ENCODE data around the gene FARSA. TPM values are rescaled to one million over a fixed set of nuclear protein-coding genes. Genes with fewer than 3 reads are reported as not detected.
A peak's percentile ranks its signal among the peaks of the same experiment; 100 is the strongest.

Gene FARSA
- total RNA-seq, 3 donors from 2014 or later, result 44.1 to 54.0 (median 48.1) TPM

- DNase-seq (no peak), ATAC-seq (no peak)
- no peaks in the 10 kb centered on the region for H3K36me3 ChIP-seq (ENCODE audit: low read depth)
- H3K4me3 ChIP-seq, result no peak overlapping the region
- no peaks in the 10 kb centered on the region for H3K4me1 ChIP-seq (ENCODE audit: low read depth)
- intact Hi-C loops (cut with DNase I, micrococcal nuclease), result no loop called here
- TF ChIP-seq, protein P1, sequence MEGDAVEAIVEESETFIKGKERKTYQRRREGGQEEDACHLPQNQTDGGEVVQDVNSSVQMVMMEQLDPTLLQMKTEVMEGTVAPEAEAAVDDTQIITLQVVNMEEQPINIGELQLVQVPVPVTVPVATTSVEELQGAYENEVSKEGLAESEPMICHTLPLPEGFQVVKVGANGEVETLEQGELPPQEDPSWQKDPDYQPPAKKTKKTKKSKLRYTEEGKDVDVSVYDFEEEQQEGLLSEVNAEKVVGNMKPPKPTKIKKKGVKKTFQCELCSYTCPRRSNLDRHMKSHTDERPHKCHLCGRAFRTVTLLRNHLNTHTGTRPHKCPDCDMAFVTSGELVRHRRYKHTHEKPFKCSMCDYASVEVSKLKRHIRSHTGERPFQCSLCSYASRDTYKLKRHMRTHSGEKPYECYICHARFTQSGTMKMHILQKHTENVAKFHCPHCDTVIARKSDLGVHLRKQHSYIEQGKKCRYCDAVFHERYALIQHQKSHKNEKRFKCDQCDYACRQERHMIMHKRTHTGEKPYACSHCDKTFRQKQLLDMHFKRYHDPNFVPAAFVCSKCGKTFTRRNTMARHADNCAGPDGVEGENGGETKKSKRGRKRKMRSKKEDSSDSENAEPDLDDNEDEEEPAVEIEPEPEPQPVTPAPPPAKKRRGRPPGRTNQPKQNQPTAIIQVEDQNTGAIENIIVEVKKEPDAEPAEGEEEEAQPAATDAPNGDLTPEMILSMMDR (IDR thresholded peaks at IDR 0.05), result no peak
- H3K9me3 ChIP-seq, result no peaks in the 10 kb centered on the region
These were observed 59.4 kb downstream of the FARSA start for GRCh38 chr19:12873891-12874745.

DNA sequence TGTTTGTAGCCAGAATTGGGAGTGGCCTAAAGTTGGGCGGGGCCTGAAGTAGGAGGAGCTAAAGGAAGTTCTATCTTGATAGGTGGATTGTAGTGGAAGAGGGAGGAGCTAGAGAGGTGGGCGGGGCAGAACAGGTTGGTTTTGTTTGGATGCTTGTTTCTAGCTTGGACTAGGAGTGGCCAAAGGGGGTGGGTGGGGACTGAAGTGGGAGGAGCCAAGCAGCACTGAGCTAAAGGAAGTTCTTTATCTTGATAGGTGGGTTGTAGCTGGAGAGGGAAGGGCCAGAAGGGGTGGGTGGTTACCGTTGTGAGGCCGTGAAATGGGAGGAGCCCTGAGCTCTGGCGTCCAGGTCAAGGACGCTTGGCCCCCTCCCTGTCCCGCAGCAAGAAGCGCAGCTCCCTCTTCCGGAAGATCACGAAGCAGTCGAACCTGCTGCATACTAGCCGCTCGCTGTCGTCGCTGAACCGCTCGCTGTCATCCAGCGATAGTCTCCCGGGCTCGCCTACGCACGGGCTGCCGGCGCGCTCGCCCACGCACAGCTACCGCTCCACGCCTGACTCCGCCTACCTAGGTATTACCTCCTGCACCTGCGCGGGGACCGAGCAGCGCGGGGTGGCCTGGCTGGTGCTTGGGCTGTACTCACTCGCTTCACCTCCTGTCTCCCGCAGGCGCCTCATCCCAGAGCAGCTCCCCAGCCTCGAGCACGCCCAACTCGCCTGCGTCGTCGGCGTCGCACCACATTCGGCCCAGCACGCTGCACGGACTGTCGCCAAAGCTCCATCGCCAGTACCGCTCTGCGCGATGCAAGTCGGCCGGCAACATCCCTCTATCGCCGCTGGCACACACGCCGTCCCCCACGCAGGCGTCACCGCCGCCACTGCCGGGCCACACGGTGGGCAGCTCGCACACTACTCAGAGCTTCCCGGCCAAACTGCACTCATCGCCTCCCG is 60.3 kb downstream of the FARSA start:
- intact Hi-C loops (cut with DNase I, micrococcal nuclease), result no loop called here
- H3K4me3 ChIP-seq, result no peak overlapping the region
- H3K9me3 ChIP-seq, result no peaks in the 10 kb centered on the region
- DNase-seq, result peak; percentile 73 to 83 (median 79)
- TF ChIP-seq, protein P1 (IDR thresholded peaks at IDR 0.05), result no peak
- H3K36me3 ChIP-seq (ENCODE audit: low read depth), result no peaks in the 10 kb centered on the region
- peak; percentile 93 for ATAC-seq
- no peaks in the 10 kb centered on the region for H3K4me1 ChIP-seq (ENCODE audit: low read depth)

Small RNA genes within 50 kb of the gene (microRNA-seq; reads per million reads assigned to microRNA genes)
- gene MIR5695, result not detected
- gene MIR6515, result 1.4 reads per million

Other genes with a start within 250 kb of the FARSA start
- not detected for gene GNG14, start 245.7 kb downstream of the FARSA start, total RNA-seq
- gene FBXW9, start 237.1 kb downstream of the FARSA start, total RNA-seq, result 1 to 10 TPM; 6.0 to 8.9 (median 7.8) TPM
- 10 to 100 TPM; 48.9 to 73.3 (median 66.9) TPM for gene TNPO2, start 209.8 kb downstream of the FARSA start, total RNA-seq
- 100 to 1,000 TPM; 122 to 164 (median 146) TPM for gene TRIR, start 199.0 kb downstream of the FARSA start, total RNA-seq
- 10 to 100 TPM; 44.8 to 70.5 (median 50.0) TPM for gene GET3, start 196.2 kb downstream of the FARSA start, total RNA-seq
- gene BEST2, start 181.9 kb downstream of the FARSA start, total RNA-seq, result 100 to 1,000 TPM in 1 of 3 donors, 10 to 100 TPM in 2; 29.0 to 167 (median 32.2) TPM
- gene HOOK2, start 158.2 kb downstream of the FARSA start, total RNA-seq, result 10 to 100 TPM; 52.2 to 91.9 (median 69.0) TPM
- gene JUNB, start 142.2 kb downstream of the FARSA start, total RNA-seq, result 100 to 1,000 TPM; 170 to 191 (median 191) TPM
- gene PRDX2, start 131.9 kb downstream of the FARSA start, total RNA-seq, result 100 to 1,000 TPM; 225 to 266 (median 256) TPM
- 10 to 100 TPM in 1 of 3 donors, 1 to 10 TPM in 2; 1.5 to 10.4 (median 2.7) TPM for gene THSD8, start 131.6 kb downstream of the FARSA start, total RNA-seq
- gene RNASEH2A, start 127.1 kb downstream of the FARSA start, total RNA-seq, result 10 to 100 TPM in 1 of 3 donors, 1 to 10 TPM in 2; 5.5 to 12.4 (median 6.5) TPM
- 1 to 10 TPM in 1 of 3 donors, under 1 TPM in 1, not detected in 1; 0.87 to 1.7 TPM for gene RTBDN, start 99.1 kb downstream of the FARSA start, total RNA-seq
- gene MAST1, start 95.2 kb downstream of the FARSA start, total RNA-seq, result 1 to 10 TPM in 2 of 3 donors, under 1 TPM in 1; 0.69 to 4.1 (median 1.2) TPM
- gene DNASE2, start 52.3 kb downstream of the FARSA start, total RNA-seq, result 10 to 100 TPM; 22.8 to 31.8 (median 30.3) TPM
- gene KLF1, start 46.5 kb downstream of the FARSA start, total RNA-seq, result not detected
- 10 to 100 TPM; 24.2 to 27.2 (median 24.7) TPM for gene GCDH, start 42.6 kb downstream of the FARSA start, total RNA-seq
- 1 to 10 TPM in 1 of 3 donors, not detected in 2; 1.2 TPM for gene SYCE2, start 14.4 kb downstream of the FARSA start, total RNA-seq
- gene CALR, start 4.9 kb upstream of the FARSA start, total RNA-seq, result 100 to 1,000 TPM; 433 to 945 (median 637) TPM
- gene RAD23A, start 12.2 kb upstream of the FARSA start, total RNA-seq, result 100 to 1,000 TPM in 1 of 3 donors, 10 to 100 TPM in 2; 76.4 to 117 (median 81.4) TPM
- gene GADD45GIP1, start 23.5 kb upstream of the FARSA start, total RNA-seq, result 10 to 100 TPM in 2 of 3 donors, 1 to 10 TPM in 1; 10.0 to 16.4 (median 14.1) TPM
- gene DAND5, start 35.9 kb upstream of the FARSA start, total RNA-seq, result 1 to 10 TPM in 1 of 3 donors, under 1 TPM in 1, not detected in 1; 0.34 to 1.1 TPM
- gene NFIX, start 61.8 kb upstream of the FARSA start, total RNA-seq, result 100 to 1,000 TPM in 1 of 3 donors, 10 to 100 TPM in 2; 59.4 to 238 (median 64.6) TPM
- 1 to 10 TPM; 1.7 to 7.6 (median 4.7) TPM for gene LYL1, start 169.1 kb upstream of the FARSA start, total RNA-seq
- gene TRMT1, start 183.0 kb upstream of the FARSA start, total RNA-seq, result 10 to 100 TPM; 26.6 to 37.9 (median 30.0) TPM
- 10 to 100 TPM; 42.2 to 58.9 (median 54.1) TPM for gene NACC1, start 184.6 kb upstream of the FARSA start, total RNA-seq
- gene STX10, start 216.7 kb upstream of the FARSA start, total RNA-seq, result 10 to 100 TPM; 48.2 to 59.7 (median 49.3) TPM
- 100 to 1,000 TPM; 101 to 117 (median 112) TPM for gene IER2, start 216.7 kb upstream of the FARSA start, total RNA-seq

Data from mucosa of descending colon (tissue), 3 donors.